ENCODE measurements around the gene NLK.
"Not testable (repeated sequence)": the region's sequence is repeated elsewhere in the genome, so short reads cannot be mapped to it uniquely, and the experiment has no call there.

The NLK gene

DNA sequence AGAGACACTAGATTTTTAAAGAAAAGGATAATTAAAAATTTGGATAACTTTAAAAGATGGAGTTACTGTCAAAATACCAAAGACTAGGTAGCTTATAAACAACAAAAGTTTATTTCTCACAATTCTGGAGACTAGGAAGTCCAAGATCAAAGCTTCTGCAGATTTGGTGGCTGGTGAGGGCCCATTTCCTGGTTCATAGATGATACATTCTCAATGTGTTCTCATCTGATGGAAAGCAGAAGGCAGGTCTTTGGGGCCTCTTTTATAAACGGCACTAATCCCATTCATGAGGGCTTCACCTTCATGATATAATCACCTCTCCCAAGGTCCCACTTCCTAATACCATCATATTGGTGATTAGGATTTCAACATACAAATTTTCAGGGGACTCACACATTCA, 33.7 kb downstream of the NLK start:
- DNase-seq = no peak

GRCh38 chr17:28077140-28077539, 34.7 kb downstream of the NLK start:
- DNase-seq = not testable (repeated sequence)

DNA sequence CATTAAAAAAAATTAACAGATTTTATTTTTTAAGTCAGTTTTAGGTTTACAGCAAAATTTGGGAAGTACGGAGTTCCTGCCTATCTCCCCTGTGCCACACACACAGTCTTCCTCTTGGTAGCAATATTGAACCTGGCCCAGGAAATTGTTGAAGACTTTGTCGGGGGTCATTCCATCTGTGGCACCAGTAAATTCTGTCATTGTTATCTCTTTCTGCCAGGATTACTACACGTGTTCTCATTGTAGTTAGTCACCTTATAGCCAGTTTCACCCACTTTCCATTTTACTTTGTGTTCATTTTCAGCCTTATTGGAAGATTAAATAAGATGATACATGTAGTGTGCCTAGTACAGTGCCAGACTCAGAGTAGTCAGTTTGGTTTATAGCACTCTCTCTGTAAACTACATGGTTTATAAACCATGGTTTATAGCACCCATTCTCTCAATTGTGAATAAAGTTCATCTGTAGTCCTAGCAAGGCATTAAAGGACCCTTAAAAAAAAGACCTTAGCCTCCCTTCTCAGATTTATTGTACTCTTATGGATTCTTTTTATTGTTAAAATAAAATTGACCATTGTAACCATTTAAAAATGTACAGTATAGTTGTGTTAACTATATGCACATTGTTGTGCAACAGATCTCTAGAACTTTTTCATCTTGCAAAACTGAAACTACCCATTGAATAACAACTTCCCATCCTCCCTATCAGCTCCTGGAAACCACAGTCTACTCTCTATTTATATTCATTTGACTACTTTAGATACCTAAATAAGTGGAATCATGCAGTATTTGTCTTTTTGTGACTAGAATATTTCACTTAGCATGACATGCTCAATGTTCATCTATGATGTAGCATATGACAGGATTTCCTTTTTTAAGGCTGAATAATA, 36.1 kb downstream of the NLK start:
- DNase-seq = no peak

- no peak for DNase-seq
Measured at GRCh38 chr17:28081467-28081866, 39.0 kb downstream of the NLK start.

- DNase-seq = no peak
Measured at GRCh38 chr17:28085766-28086165, 43.3 kb downstream of the NLK start.

DNA sequence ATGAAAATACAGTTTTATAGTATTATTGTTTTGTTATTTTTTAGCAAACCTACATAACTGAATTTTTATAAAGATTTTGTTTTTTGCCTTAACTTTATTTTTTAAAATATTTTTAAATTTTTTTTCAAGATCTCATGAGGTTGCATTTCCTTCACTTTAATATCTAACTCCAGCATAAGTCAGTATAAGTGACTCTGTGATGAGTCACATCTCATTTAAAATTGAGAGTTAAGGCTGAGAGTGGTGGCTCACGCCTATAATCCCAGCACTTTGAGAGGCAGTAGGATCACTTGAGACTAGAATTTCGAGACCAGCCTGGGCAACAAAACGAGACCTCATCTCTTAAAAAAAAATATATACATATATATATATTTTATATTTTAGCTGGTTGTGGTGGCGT, 44.0 kb downstream of the NLK start:
- no peak for DNase-seq

DNA sequence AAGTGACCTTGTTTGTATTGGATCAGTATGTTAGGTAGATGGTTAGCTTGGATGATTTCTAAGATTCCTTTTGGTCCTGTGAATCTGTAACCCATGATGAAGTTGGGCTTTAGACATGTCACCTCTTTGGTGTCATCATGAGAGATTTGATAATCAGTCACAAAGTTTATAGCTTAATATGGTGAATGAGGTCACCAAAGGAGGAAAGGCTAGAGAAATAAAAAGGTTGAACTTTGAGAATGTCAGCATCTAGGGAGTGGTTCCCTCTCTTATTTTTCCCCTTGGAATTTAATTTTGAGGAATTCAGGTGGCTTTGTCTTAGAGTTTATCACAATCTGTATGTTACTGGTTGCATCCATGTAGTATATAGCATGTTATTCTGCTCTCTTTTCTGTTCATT, 45.3 kb downstream of the NLK start:
- DNase-seq = no peak

DNA sequence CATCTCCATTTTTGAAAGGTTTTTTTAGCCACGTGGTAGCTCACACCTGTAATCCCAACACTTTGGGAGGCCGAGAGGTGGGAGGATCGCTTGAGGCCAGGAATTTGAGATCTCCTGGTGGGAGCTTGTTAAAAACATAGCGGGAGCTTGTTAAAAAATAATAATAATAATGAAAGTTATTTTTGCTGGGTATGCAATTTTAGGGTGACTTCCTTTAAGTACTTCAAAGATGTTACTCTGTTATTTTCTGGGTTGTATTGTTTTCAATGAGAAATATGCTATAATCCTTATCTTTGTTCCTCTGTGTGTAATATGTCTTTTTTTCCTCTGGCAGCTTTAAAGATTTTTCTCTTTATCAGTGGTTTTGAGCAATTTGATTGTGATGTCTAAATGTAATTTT, 48.1 kb downstream of the NLK start:
- no peak for DNase-seq

GRCh38 chr17:28092088-28092487, 49.6 kb downstream of the NLK start:
- no peak for DNase-seq

GRCh38 chr17:28093999-28094716, 51.7 kb downstream of the NLK start:
- DNase-seq = no peak

- no peak for DNase-seq
Measured at GRCh38 chr17:28096756-28097155, 54.3 kb downstream of the NLK start.

- DNase-seq = no peak
Measured at GRCh38 chr17:28097254-28097653, 54.8 kb downstream of the NLK start.

- DNase-seq = no peak
Measured at GRCh38 chr17:28097901-28098300, 55.4 kb downstream of the NLK start.

GRCh38 chr17:28098591-28098990, 56.1 kb downstream of the NLK start:
- not testable (repeated sequence) for DNase-seq

- DNase-seq = no peak
Measured at GRCh38 chr17:28100251-28100650, 57.8 kb downstream of the NLK start.

DNA sequence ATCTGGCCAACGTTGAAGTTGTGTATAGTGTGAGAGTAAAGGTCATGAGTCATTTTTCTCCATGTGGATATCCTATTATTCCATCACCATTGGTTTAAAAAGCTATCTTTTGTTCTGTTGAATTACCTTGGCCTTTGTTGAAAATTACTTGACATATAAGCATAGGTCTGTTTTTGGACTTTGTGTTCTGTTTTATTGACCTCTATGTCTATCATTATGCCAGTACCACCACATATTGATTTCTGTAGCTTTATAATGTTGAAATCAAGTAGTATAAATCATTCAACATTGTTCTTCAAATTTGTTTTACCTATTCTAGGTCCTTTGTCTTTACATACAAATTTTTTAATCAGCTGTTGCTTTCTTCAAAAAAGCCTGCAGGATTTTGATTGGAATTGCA, 58.5 kb downstream of the NLK start:
- DNase-seq = no peak

GRCh38 chr17:28101919-28102318, 59.4 kb downstream of the NLK start:
- DNase-seq = no peak

DNA sequence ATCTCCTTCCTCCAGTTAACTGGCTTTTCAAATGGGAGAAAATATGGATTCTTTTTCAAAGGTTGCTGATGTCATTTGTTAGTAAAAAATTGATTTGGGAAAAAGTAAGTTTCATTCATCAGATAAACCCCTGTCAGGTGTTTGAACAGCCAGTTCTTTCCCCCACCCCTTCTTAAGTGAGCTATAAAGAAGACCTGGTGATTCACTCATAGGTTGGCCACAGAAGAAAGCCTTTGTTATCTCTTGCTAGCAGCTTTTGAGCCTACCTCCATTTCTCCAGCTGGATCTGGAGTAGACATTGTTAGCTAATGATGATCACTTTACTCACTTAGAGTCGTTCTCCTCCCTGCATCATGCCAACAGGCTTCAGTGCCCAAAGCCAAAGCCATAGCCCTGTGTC, 63.0 kb downstream of the NLK start:
- no peak for DNase-seq

- DNase-seq = no peak
Measured at GRCh38 chr17:28110184-28110583, 67.7 kb downstream of the NLK start.

- no peak for DNase-seq
Measured at GRCh38 chr17:28112181-28112580, 69.7 kb downstream of the NLK start.

DNA sequence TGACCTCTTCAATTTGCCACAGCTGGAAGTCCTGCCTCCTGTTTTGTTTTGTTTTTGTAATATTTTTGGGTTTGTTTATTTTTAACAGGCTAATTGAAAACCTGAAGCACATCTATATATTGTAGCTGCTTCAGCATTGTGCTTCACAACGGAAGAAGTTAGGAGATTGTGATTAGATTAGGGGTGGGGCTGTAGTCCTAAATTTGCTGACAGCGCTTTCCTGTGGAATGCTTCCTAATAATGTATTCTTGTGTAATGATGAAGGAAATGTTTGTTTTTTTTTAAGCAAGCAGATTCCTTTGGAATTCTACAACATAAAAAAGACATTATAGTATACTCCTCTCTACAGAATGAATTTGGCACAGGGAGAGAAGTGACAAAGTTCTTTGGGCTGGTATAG, 70.1 kb downstream of the NLK start:
- DNase-seq = no peak

- no peak for DNase-seq
Measured at GRCh38 chr17:28113269-28113668, 70.8 kb downstream of the NLK start.

DNA sequence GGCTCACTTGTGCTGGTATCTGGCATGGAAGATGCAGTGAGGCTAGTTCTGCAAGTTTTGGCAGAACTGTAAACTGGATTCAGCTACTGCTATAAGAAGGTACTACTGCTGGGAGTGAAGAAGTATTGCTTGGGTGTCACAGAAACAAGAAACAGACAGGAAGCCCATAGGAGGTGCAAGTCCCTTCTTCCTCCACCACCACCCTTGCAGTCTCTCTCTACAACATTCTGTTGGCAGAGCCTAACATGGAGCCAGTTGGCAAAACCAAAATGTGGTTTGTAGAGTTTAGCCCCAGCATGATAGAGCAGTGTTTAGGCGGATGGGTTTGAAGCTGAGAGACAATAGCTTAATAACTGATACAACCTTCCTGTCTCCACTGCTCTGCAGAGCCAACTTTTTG, 72.6 kb downstream of the NLK start:
- no peak for DNase-seq

DNA sequence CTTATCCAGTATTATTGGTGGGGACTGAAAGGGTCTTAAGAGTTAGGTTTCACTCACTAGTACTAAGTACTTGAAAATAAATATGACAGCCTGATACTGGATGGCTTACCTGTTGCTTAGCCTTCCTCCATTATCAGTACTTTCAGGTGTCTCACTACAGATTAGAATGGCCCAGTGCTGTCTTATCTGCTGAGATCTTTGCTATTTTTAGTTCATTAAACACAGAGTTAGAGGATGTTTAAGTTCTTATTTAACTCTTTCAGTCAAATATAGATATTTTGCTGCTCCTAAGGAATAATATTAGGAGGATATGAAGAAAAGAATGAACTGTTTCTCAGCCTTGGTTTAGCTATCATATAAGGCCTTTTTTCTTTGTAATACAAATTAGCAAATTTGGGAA, 74.8 kb downstream of the NLK start:
- DNase-seq = no peak

- DNase-seq = no peak
Measured at GRCh38 chr17:28118362-28118761, 75.9 kb downstream of the NLK start.

Data from NCI-H1436 treated with DMSO at 0.1 percent for 48 hours (cell line).